IPS DF 19.7 (cell line): Measurements from ENCODE around the gene RTN4.

Experiments
- DNase-seq: peaks from one replicate; pipeline ENCODE4 v3.0.0-alpha.2; 2013; ENCODE audit warnings: low read depth, low spot score

Gene RTN4

GRCh38 chr2:54969295-54969939, 80.8 kb downstream of the RTN4 start:
- DNase-seq, result no peak

GRCh38 chr2:54968561-54969218, 81.6 kb downstream of the RTN4 start:
- no peak for DNase-seq

GRCh38 chr2:54967759-54968365, 82.4 kb downstream of the RTN4 start:
- DNase-seq, result no peak

- no peak for DNase-seq
Measured at GRCh38 chr2:54967269-54967668, 83.0 kb downstream of the RTN4 start.

GRCh38 chr2:54966837-54967236, 83.4 kb downstream of the RTN4 start:
- no peak for DNase-seq

GRCh38 chr2:54966165-54966832, 84.0 kb downstream of the RTN4 start:
- DNase-seq, result no peak

- no peak for DNase-seq
Measured at GRCh38 chr2:54965425-54965824, 84.8 kb downstream of the RTN4 start.

GRCh38 chr2:54964816-54965215, 85.4 kb downstream of the RTN4 start:
- DNase-seq, result no peak

- no peak for DNase-seq
Measured at GRCh38 chr2:54964271-54964670, 86.0 kb downstream of the RTN4 start.

- DNase-seq, result no peak
Measured at GRCh38 chr2:54963476-54963875, 86.8 kb downstream of the RTN4 start.

GRCh38 chr2:54962935-54963440, 87.3 kb downstream of the RTN4 start:
- DNase-seq, result no peak

- DNase-seq, result no peak
Measured at GRCh38 chr2:54962511-54962910, 87.7 kb downstream of the RTN4 start.

GRCh38 chr2:54960164-54960563, 90.1 kb downstream of the RTN4 start:
- no peak for DNase-seq

GRCh38 chr2:54958717-54959371, 91.4 kb downstream of the RTN4 start:
- DNase-seq, result no peak

GRCh38 chr2:54957321-54957999, 92.8 kb downstream of the RTN4 start:
- no peak for DNase-seq

- DNase-seq, result no peak
Measured at GRCh38 chr2:54956111-54956627, 94.1 kb downstream of the RTN4 start.

- DNase-seq, result no peak
Measured at GRCh38 chr2:54955358-54956110, 94.7 kb downstream of the RTN4 start.

- no peak for DNase-seq
Measured at GRCh38 chr2:54954705-54955357, 95.4 kb downstream of the RTN4 start.

- DNase-seq, result no peak
Measured at GRCh38 chr2:54954158-54954557, 96.1 kb downstream of the RTN4 start.

- DNase-seq, result no peak
Measured at GRCh38 chr2:54952978-54953456, 97.2 kb downstream of the RTN4 start.
